GM21723 (cell line): ENCODE data around the gene RASAL2.

ENCODE experiments used
- ATAC-seq: cut with Tn5 transposase; IDR thresholded peaks from one replicate; pipeline ENCODE4 v1.9.1; 2021; ENCODE audit warnings: mild to moderate bottlenecking, moderate library complexity; ENCODE audit not compliant: unreplicated experiment

The RASAL2 gene

GRCh38 chr1:178418284-178418955 lies 324.5 kb downstream of the RASAL2 start:
- peak; percentile 95 for ATAC-seq

- no peak for ATAC-seq
Observed at GRCh38 chr1:178434360-178434759, 340.5 kb downstream of the RASAL2 start.

- ATAC-seq = no peak
Observed at GRCh38 chr1:178434899-178435435, 341.1 kb downstream of the RASAL2 start.

- no peak for ATAC-seq
Observed at GRCh38 chr1:178436899-178437298, 343.0 kb downstream of the RASAL2 start.

GRCh38 chr1:178438432-178438831 lies 344.5 kb downstream of the RASAL2 start:
- no peak for ATAC-seq

GRCh38 chr1:178442925-178443324 lies 349.0 kb downstream of the RASAL2 start:
- no peak for ATAC-seq

GRCh38 chr1:178450871-178451270 lies 357.0 kb downstream of the RASAL2 start:
- no peak for ATAC-seq

GRCh38 chr1:178451529-178451928 lies 357.6 kb downstream of the RASAL2 start:
- no peak for ATAC-seq

- no peak for ATAC-seq
Observed at GRCh38 chr1:178452013-178452412, 358.1 kb downstream of the RASAL2 start.

- no peak for ATAC-seq
Observed at GRCh38 chr1:178456472-178456871, 362.6 kb downstream of the RASAL2 start.

- no peak for ATAC-seq
Observed at GRCh38 chr1:178457651-178458050, 363.7 kb downstream of the RASAL2 start.

GRCh38 chr1:178458203-178458602 lies 364.3 kb downstream of the RASAL2 start:
- ATAC-seq = no peak

- ATAC-seq = no peak
Observed at GRCh38 chr1:178461104-178461503, 367.2 kb downstream of the RASAL2 start.

- ATAC-seq = no peak
Observed at GRCh38 chr1:178461701-178462100, 367.8 kb downstream of the RASAL2 start.

- no peak for ATAC-seq
Observed at GRCh38 chr1:178464141-178464540, 370.2 kb downstream of the RASAL2 start.

- ATAC-seq = no peak
Observed at GRCh38 chr1:178464566-178464965, 370.7 kb downstream of the RASAL2 start.

GRCh38 chr1:178465011-178465410 lies 371.1 kb downstream of the RASAL2 start:
- ATAC-seq = no peak

- no peak for ATAC-seq
Observed at GRCh38 chr1:178467837-178468236, 373.9 kb downstream of the RASAL2 start.

GRCh38 chr1:178470411-178470960 lies 376.6 kb downstream of the RASAL2 start:
- no peak for ATAC-seq

- ATAC-seq = no peak
Observed at GRCh38 chr1:178472531-178472930, 378.6 kb downstream of the RASAL2 start.

- no peak for ATAC-seq
Observed at GRCh38 chr1:178477373-178477772, 383.5 kb downstream of the RASAL2 start.

GRCh38 chr1:178477841-178478240 lies 383.9 kb downstream of the RASAL2 start:
- no peak for ATAC-seq
